Heart right ventricle (tissue), 16 donors: ENCODE measurements around the gene MEI1. TPM values are rescaled to one million over a fixed set of nuclear protein-coding genes. Genes with fewer than 3 reads are reported as not detected.

Experiments used
- ATAC-seq, 8 donors: fragments of 200-7000 bp; cut with Tn5 transposase; one replicate each; pipeline ENCODE4 v1.9.1; 2020; ENCODE audit warnings: mild to moderate bottlenecking in 8 of 8, moderate library complexity in 8 of 8, moderate number of reproducible peaks in 1 of 8
- DNase-seq, 2 donors: peaks; one replicate each; pipeline ENCODE4 v3.0.0-alpha.2; 2020
- H3K27ac ChIP-seq, 10 donors: fragments of 200-600 bp; sonication (generic) in 2 of 10; one replicate each; pipeline versions ENCODE4 v1.5.0 to v1.8.0; 2020 to 2022; ENCODE audit warnings: mild to moderate bottlenecking in 3 of 10
- H3K27me3 ChIP-seq, 7 donors: fragments of 200-600 bp; one replicate each; pipeline ENCODE4 v1.8.0; 2021 to 2022; ENCODE audit warnings: mild to moderate bottlenecking in 2 of 7
- H3K36me3 ChIP-seq, 9 donors: fragments of 200-600 bp; sonication (generic) in 1 of 9; one replicate each; pipeline versions ENCODE4 v1.5.0 to v1.8.0; 2020 to 2022; ENCODE audit warnings: mild to moderate bottlenecking in 2 of 9
- H3K4me1 ChIP-seq, 9 donors: fragments of 200-600 bp; sonication (generic) in 1 of 9; one replicate each; pipeline versions ENCODE4 v1.5.0 to v1.8.0; 2020 to 2022; ENCODE audit warnings: mild to moderate bottlenecking in 4 of 9
- H3K4me3 ChIP-seq, 10 donors: fragments of 200-600 bp; sonication (generic) in 2 of 10; one replicate each; pipeline versions ENCODE4 v1.5.0 to v1.8.0; 2020 to 2022; ENCODE audit warnings: mild to moderate bottlenecking in 7 of 10, moderate library complexity in 2 of 10
- H3K9me3 ChIP-seq, 11 donors: fragments of 200-600 bp in 10 of 11; sonication (generic) in 2 of 11; one replicate each; pipeline versions ENCODE4 v1.5.0 to v1.8.0; 2013 to 2022; ENCODE audit warnings: mild to moderate bottlenecking in 2 of 11, control low read depth in 1 of 11, moderate library complexity in 1 of 11
- WGBS, 2 donors: extraction: QIAGEN DNeasy Blood & Tissue Kit; methylation state at CpG; one replicate each; pipeline ENCODE4 v1.1.7; 2013; ENCODE audit warnings: inconsistent platforms in 1 of 2; 5-methylcytosine and 5-hydroxymethylcytosine counted together
- intact Hi-C, 10 donors: fragments of 100-400 bp; cut with DNase I; formaldehyde crosslinking; loops; one replicate each; pipeline versions ENCODE4 v1.11.1 to v1.14.2; 2022
- polyA plus RNA-seq, 2 donors: library from polyadenylated mRNA; stranded (reverse); fragments of 200-250 nt; gene quantifications; one replicate each; pipeline ENCODE4 v1.2.3, GENCODE V29; 2013
- total RNA-seq, 10 donors: library from RNA; stranded (reverse); fragmentation: NEBNext Ultra II Directional in 3 of 10; extraction: Animal tissue kit (Norgen Biotek cat#: 25700) in 3 of 10; gene quantifications; one replicate each; pipeline versions ENCODE4 v1.2.1 to v1.2.4, GENCODE V29; 2021 to 2023
- TF ChIP-seq, protein P1 (sequence below), 9 donors: fragments of 200-600 bp; sonication (generic) in 2 of 9; IDR thresholded peaks; one replicate each; pipeline versions ENCODE4 v1.5.0 to v1.8.0; 2021 to 2022; ENCODE audit warnings: antibody characterized with exemption in 9 of 9, mild to moderate bottlenecking in 5 of 9, moderate library complexity in 1 of 9
- donor health status: Arrhythmogenic right ventricular cardiomyopathy.
- donor health status: ischemic (EF 13 %, LVEDD 7.1; RV severe dilation, severe dysfunction).
- donor health status: healthy with polysubstance abuse.
- donor health status: DM: no; HTN: yes; CAD: no.
- donor health status: DM: no; HTN: no; CAD: no.
- donor health status: ischemic (EF 25% LVEDD 6.9; RV normal size, moderate dysfunction).
- donor health status: ischemic (EF 25% LVEDD 5.7; RV mildly dilated, moderate dysfunction).
- donor health status: healthy.
- donor health status: DM: yes; HTN: yes; CAD: no.
- donor health status: Ischemic cardiomyopathy.
- donor health status: ischemic (EF 35%, LVEDD 5.7; RV mildly dilated, moderate dysfunction).
- donor health status: nonischemic (EF 11% LVEDD 7.7; RV severe dilation, severe dysfunction).
- donor health status: DM: yes; HTN: yes; CAD: no.
- donor health status: PGD.
- donor health status: ischemic (EF 29% LVEDD 5.4; RV normal size, mild dysfunction).
- donor health status: nonischemic (EF 23%, LVEDD 6.1; RV moderate dilation, normal function).

Gene MEI1
- total and polyA plus RNA-seq, 12 donors: 0.37 to 1.9 (median 0.71) TPM; not detected in 3

DNA sequence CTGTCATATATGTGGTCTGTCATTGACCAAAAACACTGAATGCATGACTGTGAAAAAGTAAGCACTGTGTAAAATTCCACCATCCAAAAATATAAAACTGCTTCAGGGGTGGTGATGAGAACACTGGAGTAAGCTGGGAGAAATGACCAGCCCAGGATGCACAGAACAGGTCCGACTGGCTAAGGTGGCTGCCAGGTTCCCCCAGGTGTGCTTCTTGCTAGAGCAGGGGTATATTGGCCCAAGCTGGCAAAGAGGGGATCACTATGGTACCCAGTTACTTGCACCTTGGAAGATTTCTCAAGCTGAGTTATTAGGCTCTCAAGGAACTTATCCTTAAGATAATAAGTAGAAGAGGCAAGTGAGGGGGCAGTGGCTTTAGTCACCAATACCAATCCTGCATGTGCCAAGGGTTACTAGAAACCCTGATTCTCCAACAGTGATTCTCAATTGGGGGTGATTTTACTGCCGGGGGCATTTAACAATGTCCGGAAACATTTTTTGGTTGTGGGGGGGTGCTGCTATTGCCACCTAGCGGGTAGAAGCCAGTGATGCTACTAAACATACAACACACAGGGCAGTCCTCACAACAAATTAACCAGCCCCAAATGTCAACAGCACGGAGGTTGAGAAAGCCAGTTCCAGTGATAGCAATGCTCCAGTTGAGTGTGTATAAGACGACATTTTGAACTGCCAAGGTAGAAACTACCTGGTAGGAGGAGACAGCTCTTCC lies 26.4 kb upstream of the MEI1 start:
- 68 to 71% methylated on average over 6 of the region's 6 CpGs for WGBS, 2 donors
- no peak for ATAC-seq
- Histone ChIP-seq H3K4me1 (peaks cover 0 to 28% (median 5%) of the 10 kb centered on the region in 9 donors), H3K27ac (no peak overlapping the region), H3K27me3 (no peaks in the 10 kb centered on the region), H3K4me3 (no peak overlapping the region), H3K9me3 (no peaks in the 10 kb centered on the region), H3K36me3 (peaks cover 0 to 58% (median 10%) of the 10 kb centered on the region in 9 donors)
- DNase-seq: no peak
- TF ChIP-seq, protein P1, sequence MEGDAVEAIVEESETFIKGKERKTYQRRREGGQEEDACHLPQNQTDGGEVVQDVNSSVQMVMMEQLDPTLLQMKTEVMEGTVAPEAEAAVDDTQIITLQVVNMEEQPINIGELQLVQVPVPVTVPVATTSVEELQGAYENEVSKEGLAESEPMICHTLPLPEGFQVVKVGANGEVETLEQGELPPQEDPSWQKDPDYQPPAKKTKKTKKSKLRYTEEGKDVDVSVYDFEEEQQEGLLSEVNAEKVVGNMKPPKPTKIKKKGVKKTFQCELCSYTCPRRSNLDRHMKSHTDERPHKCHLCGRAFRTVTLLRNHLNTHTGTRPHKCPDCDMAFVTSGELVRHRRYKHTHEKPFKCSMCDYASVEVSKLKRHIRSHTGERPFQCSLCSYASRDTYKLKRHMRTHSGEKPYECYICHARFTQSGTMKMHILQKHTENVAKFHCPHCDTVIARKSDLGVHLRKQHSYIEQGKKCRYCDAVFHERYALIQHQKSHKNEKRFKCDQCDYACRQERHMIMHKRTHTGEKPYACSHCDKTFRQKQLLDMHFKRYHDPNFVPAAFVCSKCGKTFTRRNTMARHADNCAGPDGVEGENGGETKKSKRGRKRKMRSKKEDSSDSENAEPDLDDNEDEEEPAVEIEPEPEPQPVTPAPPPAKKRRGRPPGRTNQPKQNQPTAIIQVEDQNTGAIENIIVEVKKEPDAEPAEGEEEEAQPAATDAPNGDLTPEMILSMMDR (IDR thresholded peaks at IDR 0.05): peak in 5 of 9 donors; percentile 20 to 46 (median 34)
- intact Hi-C loops: no loop called here

DNA sequence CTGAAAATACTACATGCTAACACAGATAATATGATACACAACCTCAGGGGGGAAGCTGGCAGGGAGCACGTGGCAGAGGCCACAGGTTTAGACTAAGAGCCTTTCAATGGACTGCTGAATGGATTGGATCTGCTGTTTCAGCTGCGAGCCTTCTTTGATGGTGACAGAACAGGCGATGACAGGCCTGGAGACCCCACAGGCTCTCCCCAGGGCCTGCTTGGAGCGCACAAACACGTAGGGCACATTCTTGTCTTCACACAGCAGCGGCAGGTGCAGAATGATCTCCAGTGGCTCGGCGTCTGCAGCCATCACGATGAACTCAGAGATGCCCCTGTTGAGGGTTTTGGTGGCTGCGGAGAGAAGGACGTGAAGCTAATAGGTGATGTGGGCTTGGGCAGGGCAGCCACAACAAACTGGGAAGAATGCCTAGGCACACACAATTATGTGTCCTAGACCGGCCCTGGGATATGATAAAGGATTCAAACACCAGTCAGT lies 24.4 kb upstream of the MEI1 start:
- no peaks in the 10 kb centered on the region for H3K9me3 ChIP-seq
- peaks cover 0 to 78% (median 28%) of the 10 kb centered on the region in 9 donors for H3K36me3 ChIP-seq
- no peak for DNase-seq
- H3K27ac ChIP-seq: peak overlapping the region in 3 of 10 donors; percentile 6 to 21 (median 13)
- intact Hi-C loops: no loop called here
- peaks cover 0 to 26% (median 5%) of the 10 kb centered on the region in 9 donors for H3K4me1 ChIP-seq
- TF ChIP-seq, protein P1 (IDR thresholded peaks at IDR 0.05): no peak
- WGBS, 2 donors: 47 to 59% methylated on average over 12 of the region's 12 CpGs
- no peak overlapping the region for H3K4me3 ChIP-seq
- no peaks in the 10 kb centered on the region for H3K27me3 ChIP-seq
- ATAC-seq: peak in 6 of 8 donors; percentile 5 to 34 (median 12)

DNA sequence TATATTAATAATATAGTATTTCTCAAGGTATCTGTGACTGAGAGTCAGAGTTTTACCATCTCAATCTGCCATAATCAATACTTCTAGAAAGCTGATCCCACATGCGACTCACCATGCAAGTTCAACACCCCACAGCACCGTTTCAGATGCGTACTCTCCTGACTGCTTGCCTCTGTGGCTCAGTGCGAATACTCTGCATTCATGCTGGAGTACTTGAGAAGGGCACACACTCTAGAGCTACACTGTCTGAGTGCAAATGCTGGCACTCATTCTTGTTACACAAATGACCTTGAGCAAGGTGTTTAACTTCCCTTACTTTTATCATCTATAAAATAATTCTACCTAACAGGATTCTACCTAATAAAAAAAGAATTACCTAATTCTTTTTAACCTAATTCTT lies 23.2 kb upstream of the MEI1 start:
- 67 to 76% methylated on average over 4 of the region's 4 CpGs for WGBS, 2 donors
- TF ChIP-seq, protein P1 (IDR thresholded peaks at IDR 0.05): no peak
- Histone ChIP-seq H3K4me3 (no peak overlapping the region), H3K27ac (peak overlapping the region in 6 of 10 donors; percentile 1 to 67 (median 36)), H3K27me3 (no peaks in the 10 kb centered on the region), H3K9me3 (no peaks in the 10 kb centered on the region), H3K36me3 (peaks cover 0 to 90% (median 31%) of the 10 kb centered on the region in 9 donors), H3K4me1 (peaks cover 0 to 28% (median 5%) of the 10 kb centered on the region in 9 donors)
- intact Hi-C loops: no loop called here
- no peak for DNase-seq
- ATAC-seq: peak; percentile 47 to 78 (median 64)

DNA sequence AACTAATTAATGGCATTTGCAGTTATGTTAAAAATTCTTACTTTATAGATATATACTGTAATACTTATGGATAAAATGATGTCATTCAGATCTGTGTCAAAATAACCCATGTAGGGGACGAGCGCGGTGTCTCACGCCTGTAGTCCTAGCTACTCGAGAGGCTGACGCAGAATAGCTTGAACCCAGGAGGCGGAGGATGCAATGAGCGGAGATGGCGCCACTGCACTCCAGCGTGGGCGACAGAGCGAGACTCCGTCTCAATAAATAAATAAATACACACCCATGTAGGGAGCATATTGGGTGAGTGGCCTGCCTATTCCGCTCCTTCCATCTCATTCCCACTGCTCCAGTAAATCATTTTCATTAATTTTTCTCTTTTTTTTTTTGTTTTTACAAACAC lies 17.7 kb upstream of the MEI1 start:
- TF ChIP-seq, protein P1 (IDR thresholded peaks at IDR 0.05): no peak
- Histone ChIP-seq H3K4me1 (peaks cover 0 to 16% (median 8%) of the 10 kb centered on the region in 9 donors), H3K4me3 (peak overlapping the region; percentile 37 to 74 (median 67)), H3K27ac (peak overlapping the region in 9 of 10 donors; percentile 73 to 94 (median 87)), H3K9me3 (no peaks in the 10 kb centered on the region), H3K36me3 (peaks cover 0 to 47% (median 22%) of the 10 kb centered on the region in 9 donors), H3K27me3 (no peaks in the 10 kb centered on the region)
- WGBS, 2 donors: 55 to 61% methylated on average over 14 of the region's 14 CpGs
- intact Hi-C loops: no loop called here
- DNase-seq (no peak), ATAC-seq (peak in 7 of 8 donors; percentile 19 to 44 (median 31))
